ENCODE results near the gene CELSR1. TPM values are rescaled to one million over a fixed set of nuclear protein-coding genes. Genes with fewer than 3 reads are reported as not detected.

The CELSR1 gene
- total and polyA plus RNA-seq, 10 donors, result 4.3 to 13.1 (median 8.4) TPM

GRCh38 chr22:46436595-46437175 lies 100.7 kb downstream of the CELSR1 start:
- no peak for TF ChIP-seq POLR2AphosphoS5 (IDR thresholded peaks at IDR 0.05)
- no peak for TF ChIP-seq CTCF (IDR thresholded peaks at IDR 0.05 in 8 of 11, conservative IDR thresholded peaks at IDR 0.05 in 3 of 11)
- no peak for TF ChIP-seq POLR2A (IDR thresholded peaks at IDR 0.05)
- intact Hi-C loops (cut with DNase I; ENCODE audit: low total_unique reads), result no loop called here
- H3K4me1 ChIP-seq, result peaks cover 0 to 16% (median 14%) of the 10 kb centered on the region in 6 donors
- H3K27ac ChIP-seq, result no peak overlapping the region
- H3K4me3 ChIP-seq, result no peak overlapping the region
- H3K36me3 ChIP-seq, result no peaks in the 10 kb centered on the region
- no peak for DNase-seq
- WGBS, 5 donors, result 91 to 97% (median 93%) methylated on average over 8 of the region's 8 CpGs
- H3K9me3 ChIP-seq, result no peaks in the 10 kb centered on the region
- H3K27me3 ChIP-seq (replicated peaks in 1 of 7), result no peaks in the 10 kb centered on the region

GRCh38 chr22:46433318-46433717 lies 104.1 kb downstream of the CELSR1 start:
- DNase-seq, result peak; percentile 82

GRCh38 chr22:46432164-46433068 lies 105.0 kb downstream of the CELSR1 start:
- peaks cover 0 to 5% (median 0%) of the 10 kb centered on the region in 7 donors for H3K27me3 ChIP-seq (replicated peaks in 1 of 7)
- H3K36me3 ChIP-seq, result no peaks in the 10 kb centered on the region
- peaks cover 0 to 26% (median 14%) of the 10 kb centered on the region in 6 donors for H3K4me1 ChIP-seq
- no peaks in the 10 kb centered on the region for H3K9me3 ChIP-seq
- intact Hi-C loops (cut with DNase I; ENCODE audit: low total_unique reads), result no loop called here
- H3K27ac ChIP-seq, result peak overlapping the region; percentile 14 to 82 (median 69)
- DNase-seq, result no peak
- 57 to 66% (median 61%) methylated on average over 25 of the region's 25 CpGs for WGBS, 5 donors
- TF ChIP-seq POLR2AphosphoS5 (IDR thresholded peaks at IDR 0.05) (no peak), POLR2A (IDR thresholded peaks at IDR 0.05) (no peak), CTCF (IDR thresholded peaks at IDR 0.05 in 8 of 11, conservative IDR thresholded peaks at IDR 0.05 in 3 of 11) (no peak)
- H3K4me3 ChIP-seq, result peak overlapping the region; percentile 25 to 69 (median 38)

More at GRCh38 chr22:46433318-46433717, 104.1 kb downstream of the CELSR1 start:
- Histone ChIP-seq H3K27me3 (replicated peaks in 1 of 7) (peaks cover 0 to 2% (median 0%) of the 10 kb centered on the region in 7 donors), H3K4me1 (peaks cover 0 to 26% (median 14%) of the 10 kb centered on the region in 6 donors), H3K9me3 (no peaks in the 10 kb centered on the region), H3K4me3 (peak overlapping the region in 7 of 8 donors; percentile 25 to 69 (median 40)), H3K27ac (peak overlapping the region; percentile 14 to 82 (median 69)), H3K36me3 (no peaks in the 10 kb centered on the region)
- 67 to 87% (median 78%) methylated on average over 13 to 16 of the region's 16 CpGs for WGBS, 5 donors
- intact Hi-C loops (cut with DNase I; ENCODE audit: low total_unique reads), result no loop called here
- no peak for TF ChIP-seq POLR2A (IDR thresholded peaks at IDR 0.05)
- TF ChIP-seq POLR2AphosphoS5 (IDR thresholded peaks at IDR 0.05), result peak in 2 of 3 donors; percentile 23 to 40
- no peak for TF ChIP-seq CTCF (IDR thresholded peaks at IDR 0.05 in 8 of 11, conservative IDR thresholded peaks at IDR 0.05 in 3 of 11)

Data from spleen (tissue), 11 donors.